ENCODE data around the gene ASB15. TPM values are rescaled to one million over a fixed set of nuclear protein-coding genes. Genes with fewer than 3 reads are reported as not detected.

ASB15 gene
- total RNA-seq, 1 donor from 2014 or later, result not detected

DNA sequence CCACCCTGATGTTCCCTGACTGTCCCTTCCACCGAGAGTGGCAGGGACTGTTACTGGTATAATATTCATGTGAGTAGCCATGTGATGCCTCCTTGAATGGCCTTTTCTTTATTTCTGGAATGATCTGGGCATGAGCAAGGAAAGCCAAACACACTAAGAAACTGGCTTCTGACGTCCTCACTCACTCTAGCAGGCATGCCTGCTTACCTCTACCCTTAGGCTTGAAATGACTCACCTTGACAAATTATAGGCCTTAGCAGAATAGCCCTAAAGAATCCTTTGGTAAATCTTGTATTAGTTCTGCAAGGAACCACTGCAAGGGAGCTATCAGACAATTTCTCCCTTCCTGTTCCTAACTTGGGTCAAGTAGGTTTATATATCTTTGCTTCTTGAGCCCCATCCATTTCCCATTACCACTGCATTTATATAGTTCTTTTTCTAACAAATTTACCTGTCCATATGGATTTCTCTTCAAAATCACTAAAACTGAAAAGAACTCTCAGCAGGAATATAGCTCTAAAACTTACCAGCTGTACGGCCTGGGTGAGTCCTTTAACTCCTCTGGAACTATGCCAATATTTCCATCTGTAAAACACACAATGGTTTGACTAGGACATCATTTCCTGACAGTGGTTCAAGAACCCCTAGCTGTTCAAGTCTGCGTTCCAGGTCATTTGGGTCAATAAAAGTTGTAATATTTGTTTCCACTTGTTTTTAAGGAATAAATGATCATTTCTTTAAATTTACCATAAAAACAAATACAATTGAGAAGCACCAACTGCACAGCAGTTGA, 31.0 kb upstream of the ASB15 start:
- Mint-ChIP-seq H3K27ac (ENCODE audit: unreplicated experiment) (no peak overlapping the region), H3K9me3 (ENCODE audit: unreplicated experiment) (no peaks in the 10 kb centered on the region), H3K36me3 (ENCODE audit: low read depth, unreplicated experiment) (no peaks in the 10 kb centered on the region), H3K27me3 (ENCODE audit: unreplicated experiment) (no peaks in the 10 kb centered on the region), H3K4me1 (ENCODE audit: unreplicated experiment) (peaks cover 5% of the 10 kb centered on the region), H3K4me3 (ENCODE audit: unreplicated experiment) (no peak overlapping the region)
- DNase-seq (ENCODE audit: low spot score), result no peak
- TF ChIP-seq, protein P1, sequence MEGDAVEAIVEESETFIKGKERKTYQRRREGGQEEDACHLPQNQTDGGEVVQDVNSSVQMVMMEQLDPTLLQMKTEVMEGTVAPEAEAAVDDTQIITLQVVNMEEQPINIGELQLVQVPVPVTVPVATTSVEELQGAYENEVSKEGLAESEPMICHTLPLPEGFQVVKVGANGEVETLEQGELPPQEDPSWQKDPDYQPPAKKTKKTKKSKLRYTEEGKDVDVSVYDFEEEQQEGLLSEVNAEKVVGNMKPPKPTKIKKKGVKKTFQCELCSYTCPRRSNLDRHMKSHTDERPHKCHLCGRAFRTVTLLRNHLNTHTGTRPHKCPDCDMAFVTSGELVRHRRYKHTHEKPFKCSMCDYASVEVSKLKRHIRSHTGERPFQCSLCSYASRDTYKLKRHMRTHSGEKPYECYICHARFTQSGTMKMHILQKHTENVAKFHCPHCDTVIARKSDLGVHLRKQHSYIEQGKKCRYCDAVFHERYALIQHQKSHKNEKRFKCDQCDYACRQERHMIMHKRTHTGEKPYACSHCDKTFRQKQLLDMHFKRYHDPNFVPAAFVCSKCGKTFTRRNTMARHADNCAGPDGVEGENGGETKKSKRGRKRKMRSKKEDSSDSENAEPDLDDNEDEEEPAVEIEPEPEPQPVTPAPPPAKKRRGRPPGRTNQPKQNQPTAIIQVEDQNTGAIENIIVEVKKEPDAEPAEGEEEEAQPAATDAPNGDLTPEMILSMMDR (IDR thresholded peaks at IDR 0.05; ENCODE audit: unreplicated experiment), result no peak

DNA sequence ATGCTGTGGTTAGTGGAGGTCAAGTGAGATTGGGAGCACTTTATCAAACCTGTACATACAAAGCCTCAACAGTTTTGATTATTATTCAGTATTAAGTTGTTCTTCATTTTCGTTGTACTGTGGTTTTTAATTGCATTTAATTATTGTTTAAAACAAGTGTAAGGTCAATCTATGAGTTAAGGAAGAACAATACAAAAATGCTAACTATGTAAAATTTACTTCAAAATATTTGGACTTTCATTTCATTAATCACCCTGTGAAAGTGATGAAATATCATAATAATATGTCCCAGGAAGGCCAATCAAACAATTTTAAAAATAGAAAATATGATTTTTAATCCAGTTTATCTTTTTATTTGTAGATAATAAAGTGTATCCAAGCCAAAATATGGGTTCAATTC, 30.4 kb upstream of the ASB15 start:
- Mint-ChIP-seq H3K9me3 (ENCODE audit: unreplicated experiment) (no peaks in the 10 kb centered on the region), H3K36me3 (ENCODE audit: low read depth, unreplicated experiment) (no peaks in the 10 kb centered on the region), H3K27ac (ENCODE audit: unreplicated experiment) (no peak overlapping the region), H3K27me3 (ENCODE audit: unreplicated experiment) (no peaks in the 10 kb centered on the region), H3K4me1 (ENCODE audit: unreplicated experiment) (peaks cover 5% of the 10 kb centered on the region), H3K4me3 (ENCODE audit: unreplicated experiment) (no peak overlapping the region)
- no peak for DNase-seq (ENCODE audit: low spot score)
- TF ChIP-seq, protein P1 (IDR thresholded peaks at IDR 0.05; ENCODE audit: unreplicated experiment), result no peak

DNA sequence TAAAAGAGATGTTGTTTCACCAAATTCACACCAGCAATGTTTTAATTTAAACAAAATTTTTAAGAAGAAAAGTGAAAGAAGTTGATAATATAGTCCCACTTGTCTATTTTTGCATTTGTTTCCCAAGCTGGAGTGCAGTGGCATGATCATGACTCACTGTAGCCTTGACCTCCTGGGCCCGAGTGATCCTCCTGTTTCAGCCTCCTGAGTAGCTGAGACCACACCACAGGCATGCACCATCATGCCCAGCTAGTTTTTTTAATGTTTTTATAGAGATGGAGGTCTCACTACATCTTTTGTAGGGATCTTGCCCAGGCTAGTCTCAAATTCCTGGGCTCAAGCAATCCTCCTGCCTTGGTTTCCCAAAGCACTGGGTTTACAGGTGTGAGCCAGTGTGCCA, 29.9 kb upstream of the ASB15 start:
- H3K9me3 Mint-ChIP-seq (ENCODE audit: unreplicated experiment), result no peaks in the 10 kb centered on the region

DNA sequence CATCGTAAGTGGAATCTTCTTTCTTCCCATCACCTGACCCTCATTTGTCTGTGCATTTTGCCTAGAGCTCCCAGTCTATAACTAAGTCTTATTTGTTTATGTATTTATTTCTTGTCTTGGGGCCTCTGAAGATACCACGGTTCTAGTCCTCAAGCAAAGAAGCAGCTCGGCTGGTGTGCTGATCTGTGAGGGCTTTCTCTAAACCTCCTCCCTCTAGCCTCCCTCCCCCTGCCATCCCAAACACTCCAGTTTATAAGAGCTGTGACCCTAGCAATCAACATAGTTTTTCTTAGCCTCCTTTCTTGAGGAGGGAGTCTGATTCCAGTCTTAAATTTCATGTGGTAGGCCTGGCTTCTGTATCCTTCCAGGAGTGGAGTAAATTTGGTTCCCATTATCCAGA, 28.3 kb upstream of the ASB15 start:
- H3K4me3 Mint-ChIP-seq (ENCODE audit: unreplicated experiment), result no peak overlapping the region
- H3K4me1 Mint-ChIP-seq (ENCODE audit: unreplicated experiment), result peaks cover 5% of the 10 kb centered on the region
- no peaks in the 10 kb centered on the region for H3K36me3 Mint-ChIP-seq (ENCODE audit: low read depth, unreplicated experiment)
- TF ChIP-seq, protein P1 (IDR thresholded peaks at IDR 0.05; ENCODE audit: unreplicated experiment), result no peak
- no peak overlapping the region for H3K27ac Mint-ChIP-seq (ENCODE audit: unreplicated experiment)
- no peaks in the 10 kb centered on the region for H3K27me3 Mint-ChIP-seq (ENCODE audit: unreplicated experiment)
- H3K9me3 Mint-ChIP-seq (ENCODE audit: unreplicated experiment), result no peaks in the 10 kb centered on the region
- DNase-seq (ENCODE audit: low spot score), result no peak

More for the DNA sequence above, 29.9 kb upstream of the ASB15 start:
- TF ChIP-seq, protein P1 (IDR thresholded peaks at IDR 0.05; ENCODE audit: unreplicated experiment), result no peak
- H3K27me3 Mint-ChIP-seq (ENCODE audit: unreplicated experiment), result no peaks in the 10 kb centered on the region
- H3K4me1 Mint-ChIP-seq (ENCODE audit: unreplicated experiment), result peaks cover 5% of the 10 kb centered on the region
- no peak for DNase-seq (ENCODE audit: low spot score)
- H3K27ac Mint-ChIP-seq (ENCODE audit: unreplicated experiment), result no peak overlapping the region
- no peak overlapping the region for H3K4me3 Mint-ChIP-seq (ENCODE audit: unreplicated experiment)
- no peaks in the 10 kb centered on the region for H3K36me3 Mint-ChIP-seq (ENCODE audit: low read depth, unreplicated experiment)

DNA sequence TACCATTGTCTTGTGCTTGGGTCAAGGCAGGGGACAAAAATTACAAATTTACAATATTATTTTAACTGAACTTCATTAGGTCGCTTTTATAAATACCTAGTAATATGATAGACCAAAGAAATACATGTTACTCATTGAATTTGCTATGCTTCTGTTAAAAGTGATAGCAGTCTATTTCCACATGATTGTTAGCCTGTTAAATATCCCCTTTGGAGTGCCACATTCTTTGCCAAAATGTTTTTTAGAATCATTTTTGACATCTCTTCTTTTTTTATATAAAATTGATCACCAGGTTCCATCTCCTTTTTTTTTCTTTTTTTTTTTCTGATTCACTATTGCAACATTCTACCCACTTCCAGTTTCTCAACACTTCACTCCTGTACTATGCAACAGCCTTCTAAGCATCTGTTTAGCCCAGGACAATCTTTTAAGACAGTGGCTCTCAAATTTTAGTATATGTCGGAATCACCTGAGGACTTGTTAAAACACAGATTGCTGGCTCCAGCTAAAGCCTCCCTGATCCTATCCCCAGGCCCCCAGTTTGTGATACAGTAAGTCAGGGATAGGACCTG, 27.6 kb upstream of the ASB15 start:
- Mint-ChIP-seq H3K4me3 (ENCODE audit: unreplicated experiment) (no peak overlapping the region), H3K27ac (ENCODE audit: unreplicated experiment) (no peak overlapping the region), H3K27me3 (ENCODE audit: unreplicated experiment) (no peaks in the 10 kb centered on the region), H3K36me3 (ENCODE audit: low read depth, unreplicated experiment) (no peaks in the 10 kb centered on the region), H3K4me1 (ENCODE audit: unreplicated experiment) (peaks cover 5% of the 10 kb centered on the region), H3K9me3 (ENCODE audit: unreplicated experiment) (no peaks in the 10 kb centered on the region)
- DNase-seq (ENCODE audit: low spot score), result no peak
- TF ChIP-seq, protein P1 (IDR thresholded peaks at IDR 0.05; ENCODE audit: unreplicated experiment), result no peak
